ENCODE data around the gene P3H3.
"Not testable (repeated sequence)": the region's sequence is repeated elsewhere in the genome, so short reads cannot be mapped to it uniquely, and the experiment has no call there.

P3H3 gene

GRCh38 chr12:6866163-6866919, 38.1 kb downstream of the P3H3 start:
- no peak for DNase-seq (ENCODE audit: low read depth)
- no peak overlapping the region for H3K4me3 ChIP-seq (ENCODE audit: low read length)
- TF ChIP-seq, protein P1, sequence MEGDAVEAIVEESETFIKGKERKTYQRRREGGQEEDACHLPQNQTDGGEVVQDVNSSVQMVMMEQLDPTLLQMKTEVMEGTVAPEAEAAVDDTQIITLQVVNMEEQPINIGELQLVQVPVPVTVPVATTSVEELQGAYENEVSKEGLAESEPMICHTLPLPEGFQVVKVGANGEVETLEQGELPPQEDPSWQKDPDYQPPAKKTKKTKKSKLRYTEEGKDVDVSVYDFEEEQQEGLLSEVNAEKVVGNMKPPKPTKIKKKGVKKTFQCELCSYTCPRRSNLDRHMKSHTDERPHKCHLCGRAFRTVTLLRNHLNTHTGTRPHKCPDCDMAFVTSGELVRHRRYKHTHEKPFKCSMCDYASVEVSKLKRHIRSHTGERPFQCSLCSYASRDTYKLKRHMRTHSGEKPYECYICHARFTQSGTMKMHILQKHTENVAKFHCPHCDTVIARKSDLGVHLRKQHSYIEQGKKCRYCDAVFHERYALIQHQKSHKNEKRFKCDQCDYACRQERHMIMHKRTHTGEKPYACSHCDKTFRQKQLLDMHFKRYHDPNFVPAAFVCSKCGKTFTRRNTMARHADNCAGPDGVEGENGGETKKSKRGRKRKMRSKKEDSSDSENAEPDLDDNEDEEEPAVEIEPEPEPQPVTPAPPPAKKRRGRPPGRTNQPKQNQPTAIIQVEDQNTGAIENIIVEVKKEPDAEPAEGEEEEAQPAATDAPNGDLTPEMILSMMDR (IDR thresholded peaks at IDR 0.05; ENCODE audit: insufficient read depth, low read depth, low read length, missing control alignments): no peak

DNA sequence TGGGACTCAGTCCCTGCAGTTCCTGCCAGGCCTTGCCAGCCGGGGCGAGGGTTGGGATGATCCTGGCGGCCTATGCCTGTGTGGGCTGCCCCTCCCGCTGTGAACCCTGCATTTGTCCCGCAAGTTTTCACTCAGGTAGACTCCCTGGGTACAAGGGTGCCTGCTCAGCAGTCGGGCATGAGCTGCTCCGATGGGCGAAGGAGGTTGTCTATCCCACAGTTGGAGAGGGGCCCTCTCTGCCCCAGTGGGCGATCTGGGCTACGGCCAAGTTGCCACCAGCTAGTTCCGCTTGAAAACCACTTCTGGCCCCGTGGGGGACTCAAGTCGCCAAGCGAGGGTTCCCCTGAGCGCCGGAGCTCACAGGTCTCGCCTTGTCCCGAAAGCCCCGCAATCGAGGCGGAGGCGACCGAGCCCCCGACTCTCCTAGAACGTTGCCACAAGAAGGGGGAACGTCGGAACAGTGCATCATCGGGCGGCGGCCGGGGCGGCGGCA, 38.8 kb downstream of the P3H3 start:
- H3K4me3 ChIP-seq (ENCODE audit: low read length): peak overlapping the region; percentile 88
- DNase-seq (ENCODE audit: low read depth): no peak
- TF ChIP-seq, protein P1 (IDR thresholded peaks at IDR 0.05; ENCODE audit: insufficient read depth, low read depth, low read length, missing control alignments): no peak

GRCh38 chr12:6867413-6868210, 39.4 kb downstream of the P3H3 start, which contains the start of gene TPI1:
Gene TPI1, plus strand, starts transcription at chr12:6867531. Its CDS starts 36 bp downstream, at chr12:6867567.
- TF ChIP-seq, protein P1 (IDR thresholded peaks at IDR 0.05; ENCODE audit: insufficient read depth, low read depth, low read length, missing control alignments): no peak
- DNase-seq (ENCODE audit: low read depth): peak; percentile 81
- peak within 1 kb of the TSS; percentile 88 for H3K4me3 ChIP-seq (ENCODE audit: low read length)

GRCh38 chr12:6868211-6869048, 40.2 kb downstream of the P3H3 start:
- DNase-seq (ENCODE audit: low read depth): peak; percentile 18
- TF ChIP-seq, protein P1 (IDR thresholded peaks at IDR 0.05; ENCODE audit: insufficient read depth, low read depth, low read length, missing control alignments): peak; percentile 12
- peak overlapping the region; percentile 88 for H3K4me3 ChIP-seq (ENCODE audit: low read length)

DNA sequence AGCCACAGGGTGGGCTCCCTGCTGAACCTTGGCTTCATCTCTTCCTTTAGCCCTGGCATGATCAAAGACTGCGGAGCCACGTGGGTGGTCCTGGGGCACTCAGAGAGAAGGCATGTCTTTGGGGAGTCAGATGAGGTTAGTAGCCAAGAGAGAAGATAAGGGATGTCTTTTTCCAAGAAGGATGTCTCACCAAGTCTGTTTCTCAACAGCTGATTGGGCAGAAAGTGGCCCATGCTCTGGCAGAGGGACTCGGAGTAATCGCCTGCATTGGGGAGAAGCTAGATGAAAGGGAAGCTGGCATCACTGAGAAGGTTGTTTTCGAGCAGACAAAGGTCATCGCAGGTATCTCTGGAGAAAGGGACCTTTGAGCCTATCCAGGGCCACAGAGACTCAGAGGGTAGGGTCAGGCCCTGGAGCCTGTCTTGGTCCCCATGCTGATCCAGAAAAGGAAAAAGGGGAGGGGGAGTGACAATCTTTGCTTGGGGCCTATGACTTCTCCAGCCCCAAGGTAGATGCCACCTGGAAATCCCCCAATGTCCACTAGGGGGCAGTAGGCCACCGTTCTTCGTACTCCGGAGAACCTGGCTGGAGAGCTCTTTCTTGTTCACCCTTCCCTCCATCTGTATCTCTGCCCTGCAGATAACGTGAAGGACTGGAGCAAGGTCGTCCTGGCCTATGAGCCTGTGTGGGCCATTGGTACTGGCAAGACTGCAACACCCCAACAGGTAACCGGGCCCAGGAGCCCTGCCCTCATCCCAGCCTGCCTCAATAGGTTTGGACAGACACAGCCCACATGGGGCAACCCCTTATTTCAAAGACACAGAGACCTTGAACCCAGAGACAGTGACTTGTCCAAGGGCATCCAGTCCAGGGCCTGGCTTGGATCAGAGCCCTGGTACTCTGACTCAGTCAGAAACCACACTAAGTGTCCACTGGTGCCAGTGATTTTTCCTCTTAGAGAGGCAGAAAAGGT, 41.1 kb downstream of the P3H3 start:
- peak; percentile 80 for DNase-seq (ENCODE audit: low read depth)
- TF ChIP-seq, protein P1 (IDR thresholded peaks at IDR 0.05; ENCODE audit: insufficient read depth, low read depth, low read length, missing control alignments): peak; percentile 87
- H3K4me3 ChIP-seq (ENCODE audit: low read length): peak overlapping the region; percentile 88

DNA sequence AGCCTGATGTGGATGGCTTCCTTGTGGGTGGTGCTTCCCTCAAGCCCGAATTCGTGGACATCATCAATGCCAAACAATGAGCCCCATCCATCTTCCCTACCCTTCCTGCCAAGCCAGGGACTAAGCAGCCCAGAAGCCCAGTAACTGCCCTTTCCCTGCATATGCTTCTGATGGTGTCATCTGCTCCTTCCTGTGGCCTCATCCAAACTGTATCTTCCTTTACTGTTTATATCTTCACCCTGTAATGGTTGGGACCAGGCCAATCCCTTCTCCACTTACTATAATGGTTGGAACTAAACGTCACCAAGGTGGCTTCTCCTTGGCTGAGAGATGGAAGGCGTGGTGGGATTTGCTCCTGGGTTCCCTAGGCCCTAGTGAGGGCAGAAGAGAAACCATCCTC, 42.1 kb downstream of the P3H3 start:
- not testable (repeated sequence) for H3K4me3 ChIP-seq (ENCODE audit: low read length); DNase-seq (ENCODE audit: low read depth)
